HG02571 (cell line): Measurements from ENCODE around the gene CCDC102B.
A peak's percentile ranks its signal among the peaks of the same experiment; 100 is the strongest.

Source experiments
- ATAC-seq: cut with Tn5 transposase; IDR thresholded peaks from one replicate; pipeline ENCODE4 v1.9.1; 2021; ENCODE audit warnings: mild to moderate bottlenecking, moderate library complexity; ENCODE audit not compliant: unreplicated experiment

Gene CCDC102B

GRCh38 chr18:69064063-69064462, 266.2 kb downstream of the CCDC102B start:
- ATAC-seq, result no peak

GRCh38 chr18:69067048-69067447, 269.2 kb downstream of the CCDC102B start:
- ATAC-seq, result no peak

- no peak for ATAC-seq
Measured at GRCh38 chr18:69071680-69072079, 273.8 kb downstream of the CCDC102B start.

- no peak for ATAC-seq
Measured at GRCh38 chr18:69081846-69082245, 284.0 kb downstream of the CCDC102B start.

- no peak for ATAC-seq
Measured at GRCh38 chr18:69082499-69082898, 284.6 kb downstream of the CCDC102B start.

GRCh38 chr18:69085951-69086350, 288.1 kb downstream of the CCDC102B start:
- no peak for ATAC-seq

GRCh38 chr18:69088973-69089372, 291.1 kb downstream of the CCDC102B start:
- ATAC-seq, result no peak

GRCh38 chr18:69097349-69097748, 299.5 kb downstream of the CCDC102B start:
- peak; percentile 68 for ATAC-seq

- no peak for ATAC-seq
Measured at GRCh38 chr18:69102959-69103358, 305.1 kb downstream of the CCDC102B start.
